OCI-LY1 (cell line): ENCODE measurements around the gene ATM.

ENCODE experiments used
- H2AFZ ChIP-seq: fragments of 200-600 bp; sonication (generic), shearing (Covaris generic); 2 replicates; pipeline ENCODE4 v1.6.0; 2014; ENCODE audit warnings: antibody characterized with exemption, mild to moderate bottlenecking, low read length
- H3F3A ChIP-seq: fragments of 200-600 bp; sonication (generic), shearing (Covaris generic); 2 replicates; pipeline ENCODE4 v1.6.0; 2014; ENCODE audit warnings: mild to moderate bottlenecking, antibody characterized with exemption, low read length, moderate library complexity; ENCODE audit not compliant: insufficient read depth
- H3K27ac ChIP-seq: fragments of 200-600 bp; sonication (generic); 2 replicates; pipeline ENCODE4 v1.5.1; 2014; ENCODE audit warnings: low read length, mixed run types, mild to moderate bottlenecking, low read depth; ENCODE audit not compliant: poor library complexity, severe bottlenecking
- H3K27me3 ChIP-seq: fragments of 200-600 bp; sonication (generic); 2 replicates; pipeline ENCODE4 v1.6.0; 2014; ENCODE audit warnings: antibody characterized with exemption, mild to moderate bottlenecking, low read length, moderate library complexity; ENCODE audit not compliant: insufficient read depth
- H3K36me3 ChIP-seq: fragments of 200-600 bp; sonication (generic); 2 replicates; pipeline ENCODE4 v1.6.1; 2014; ENCODE audit warnings: mild to moderate bottlenecking, antibody characterized with exemption, low read length, moderate library complexity, mixed read lengths; ENCODE audit not compliant: insufficient read depth
- H3K4me1 ChIP-seq: fragments of 200-600 bp; sonication (generic); 2 replicates; pipeline ENCODE4 v1.5.1; 2014; ENCODE audit warnings: mild to moderate bottlenecking, low read length, moderate library complexity; ENCODE audit not compliant: insufficient read depth, severe bottlenecking
- H3K4me2 ChIP-seq: fragments of 200-600 bp; sonication (generic), shearing (Covaris generic); 2 replicates; pipeline ENCODE4 v1.6.1; 2014; ENCODE audit warnings: low read length
- H3K4me3 ChIP-seq: fragments of 200-600 bp; sonication (generic); 2 replicates; pipeline ENCODE4 v1.5.1; 2014; ENCODE audit warnings: low read length, low read depth, mild to moderate bottlenecking, mixed read lengths; ENCODE audit not compliant: poor library complexity, severe bottlenecking
- H3K79me2 ChIP-seq: fragments of 200-600 bp; shearing (Covaris generic); 2 replicates; pipeline ENCODE4 v1.6.1; 2016; ENCODE audit warnings: mixed run types, low read length, mixed read lengths; ENCODE audit not compliant: insufficient read depth
- H3K9ac ChIP-seq: fragments of 200-600 bp; sonication (generic), shearing (Covaris generic); 2 replicates; pipeline ENCODE4 v1.6.1; 2014; ENCODE audit warnings: mild to moderate bottlenecking, low read length, mixed read lengths
- H3K9me2 ChIP-seq: fragments of 200-600 bp; sonication (generic), shearing (Covaris generic); 2 replicates; pipeline ENCODE4 v1.6.1; 2014; ENCODE audit warnings: low read depth, mild to moderate bottlenecking, low read length, mixed read lengths
- H3K9me3 ChIP-seq: fragments of 200-600 bp; shearing (Covaris generic); 2 replicates; pipeline ENCODE4 v1.6.1; 2014; ENCODE audit warnings: low read length, mixed read lengths
- H4K20me1 ChIP-seq: fragments of 200-600 bp; sonication (generic), shearing (Covaris generic); 2 replicates; pipeline ENCODE4 v1.6.0; 2016; ENCODE audit warnings: mild to moderate bottlenecking, low read length; ENCODE audit not compliant: insufficient read depth
- CTCF ChIP-seq: fragments of 200-600 bp; sonication (generic), shearing (Covaris generic); IDR thresholded peaks from 2 replicates; pipeline ENCODE4 v1.5.1; 2017; ENCODE audit warnings: mild to moderate bottlenecking, antibody characterized with exemption, low read length, moderate library complexity, mixed read lengths
- EZH2 ChIP-seq: fragments of 200-600 bp; sonication (generic), shearing (Covaris generic); IDR thresholded peaks from 2 replicates; pipeline ENCODE4 v1.8.0; 2017; ENCODE audit warnings: borderline replicate concordance, mixed run types, mild to moderate bottlenecking, antibody characterized with exemption, low read length, moderate library complexity, mixed read lengths

ATM gene

GRCh38 chr11:108206969-108207682, 15.7 kb upstream of the ATM start:
- peaks cover 99% of the 10 kb centered on the region for H3K36me3 ChIP-seq
- no peaks in the 10 kb centered on the region for H3F3A ChIP-seq
- no peak overlapping the region for H3K9ac ChIP-seq
- no peaks in the 10 kb centered on the region for H4K20me1 ChIP-seq
- no peak overlapping the region for H2AFZ ChIP-seq
- H3K27ac ChIP-seq = no peak overlapping the region
- H3K4me2 ChIP-seq = no peak overlapping the region
- TF ChIP-seq EZH2 (no peak), CTCF (no peak)
- H3K4me3 ChIP-seq = no peak overlapping the region
- no peaks in the 10 kb centered on the region for H3K4me1 ChIP-seq
- H3K9me2 ChIP-seq = no peaks in the 10 kb centered on the region
- no peaks in the 10 kb centered on the region for H3K27me3 ChIP-seq
- peaks cover 42% of the 10 kb centered on the region for H3K9me3 ChIP-seq
- H3K79me2 ChIP-seq = peaks cover 42% of the 10 kb centered on the region

DNA sequence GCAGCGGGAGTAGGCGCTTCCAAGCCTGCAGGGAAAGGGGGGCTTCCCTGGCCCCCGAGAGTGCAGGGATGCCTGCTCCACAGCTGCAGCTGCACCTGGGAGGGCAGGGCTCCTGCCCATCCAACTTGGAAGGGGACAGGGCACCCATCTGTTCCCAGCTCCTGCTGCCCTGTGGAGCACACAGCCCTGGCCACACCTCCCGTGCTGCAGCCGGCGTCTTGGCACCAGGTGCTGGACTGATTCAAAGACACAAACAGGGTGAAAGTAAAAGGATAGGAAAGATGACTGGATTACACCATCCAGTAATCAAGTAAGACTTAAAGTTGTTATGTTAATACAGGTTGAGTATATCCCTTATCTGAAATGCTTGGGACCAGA, 15.2 kb upstream of the ATM start:
- Histone ChIP-seq H3K27ac (no peak overlapping the region), H2AFZ (no peak overlapping the region), H3F3A (no peaks in the 10 kb centered on the region), H3K9me2 (no peaks in the 10 kb centered on the region), H3K4me3 (no peak overlapping the region), H3K4me1 (no peaks in the 10 kb centered on the region), H3K36me3 (peaks cover 99% of the 10 kb centered on the region), H3K4me2 (no peak overlapping the region), H3K27me3 (no peaks in the 10 kb centered on the region), H3K79me2 (peaks cover 43% of the 10 kb centered on the region), H3K9ac (no peak overlapping the region), H4K20me1 (no peaks in the 10 kb centered on the region), H3K9me3 (peaks cover 42% of the 10 kb centered on the region)
- TF ChIP-seq EZH2 (no peak), CTCF (no peak)

DNA sequence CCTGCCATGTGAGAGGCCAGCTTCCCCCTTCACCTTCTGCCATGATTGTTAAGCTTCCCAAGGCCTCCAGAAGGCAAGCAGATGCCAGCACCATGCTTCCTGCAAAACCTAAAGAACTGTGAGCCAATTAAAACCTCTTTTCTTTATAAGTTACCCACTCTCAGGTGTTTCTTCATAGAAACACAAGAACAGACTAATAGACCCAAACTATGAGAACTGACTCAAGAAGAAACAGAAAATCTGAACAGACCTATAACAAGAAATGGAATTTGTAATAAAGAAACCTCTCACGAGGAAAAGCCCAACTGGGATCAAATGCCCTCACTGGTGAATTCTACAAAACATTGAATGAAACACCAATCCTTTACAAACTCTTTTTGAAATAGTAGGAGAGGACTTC, 12.4 kb upstream of the ATM start:
- no peaks in the 10 kb centered on the region for H3K27me3 ChIP-seq
- no peaks in the 10 kb centered on the region for H3K9me2 ChIP-seq
- H3K79me2 ChIP-seq = peaks cover 58% of the 10 kb centered on the region
- no peaks in the 10 kb centered on the region for H3K4me1 ChIP-seq
- no peak overlapping the region for H3K4me3 ChIP-seq
- H3K27ac ChIP-seq = no peak overlapping the region
- H3K9ac ChIP-seq = no peak overlapping the region
- H4K20me1 ChIP-seq = no peaks in the 10 kb centered on the region
- no peaks in the 10 kb centered on the region for H3F3A ChIP-seq
- no peak overlapping the region for H3K4me2 ChIP-seq
- TF ChIP-seq CTCF = no peak
- no peak for TF ChIP-seq EZH2
- peaks cover 98% of the 10 kb centered on the region for H3K36me3 ChIP-seq
- H3K9me3 ChIP-seq = peaks cover 26% of the 10 kb centered on the region
- no peak overlapping the region for H2AFZ ChIP-seq
